H1 (cell line): ENCODE results near the gene TEX22. TPM values are rescaled to one million over a fixed set of nuclear protein-coding genes. Genes with fewer than 3 reads are reported as not detected.

Source experiments
- CHD1 ChIP-seq: IDR thresholded peaks from 2 replicates; pipeline ENCODE4 v1.6.1; 2012; ENCODE audit warnings: low read depth, low read length, improper control_type of control experiment
- KDM4A ChIP-seq: IDR thresholded peaks from one replicate; pipeline ENCODE4 v1.7.1; 2012; ENCODE audit warnings: low read depth, mild to moderate bottlenecking, moderate library complexity, low read length, inconsistent platforms; ENCODE audit not compliant: severe bottlenecking
- KDM5A ChIP-seq: fragments of 200-600 bp; IDR thresholded peaks from 2 replicates; pipeline ENCODE4 v1.7.1; 2012; ENCODE audit warnings: mild to moderate bottlenecking, low read length, inconsistent platforms, mixed read lengths
- NRF1 ChIP-seq: IDR thresholded peaks from 2 replicates; pipeline ENCODE4 v1.6.1; 2011; ENCODE audit warnings: mild to moderate bottlenecking, low read depth, low read length, improper control_type of control experiment
- RAD21 ChIP-seq, 2 experiments: IDR thresholded peaks in 1 of 2; conservative IDR thresholded peaks in 1 of 2; 2 replicates each; pipeline ENCODE4 v1.6.1; 2011; ENCODE audit warnings: low read depth in 2 of 2, low read length in 2 of 2, improper control_type of control experiment in 1 of 2, inconsistent platforms in 1 of 2, mild to moderate bottlenecking in 1 of 2, moderate library complexity in 1 of 2
- YY1 ChIP-seq: IDR thresholded peaks from 2 replicates; pipeline ENCODE4 v1.6.1; 2011; ENCODE audit warnings: low read depth, mild to moderate bottlenecking, low read length
- polyA plus RNA-seq, 7 experiments: library from polyadenylated mRNA; depleted of rRNA in 3 of 7; stranded (reverse) in 5 of 7; unstranded in 2 of 7; fragments of >200 nt in 5 of 7; fragments of 200-250 nt in 2 of 7; gene quantifications; 1 replicate in 5 of 7; 2 replicates in 1 of 7; 4 replicates in 1 of 7; pipeline versions ENCODE4 v1.2.1 to v1.2.3, GENCODE V29; 2011 to 2013; ENCODE audit warnings: missing spikeins in 2 of 7, mixed read lengths in 2 of 7
- total RNA-seq: library from RNA; stranded (reverse); fragmentation: NEBNext Ultra II Directional; extraction: Animal tissue kit (Norgen Biotek cat#: 25700); gene quantifications from 2 replicates; pipeline ENCODE4 v1.2.1, GENCODE V29; 2021
- TF ChIP-seq, protein P1 (sequence below): fragments of 300-600 bp; sonication (generic); IDR thresholded peaks from 2 replicates; pipeline ENCODE4 v1.7.1; 2012; ENCODE audit warnings: low read length, moderate library complexity, mild to moderate bottlenecking, inconsistent platforms; ENCODE audit not compliant: insufficient replicate concordance
- TF ChIP-seq, protein P2 (sequence below): IDR thresholded peaks from 2 replicates; pipeline ENCODE4 v1.6.1; 2012; ENCODE audit warnings: low read length, inconsistent platforms
- TF ChIP-seq, protein P3 (sequence below): IDR thresholded peaks from 2 replicates; pipeline ENCODE4 v1.6.1; 2011; ENCODE audit warnings: low read depth, mild to moderate bottlenecking, low read length; ENCODE audit not compliant: insufficient read depth

Gene TEX22
- total and polyA plus RNA-seq, 2 of the 8 experiments (the other 6 are each of a cell fraction or from before 2014, with no cell fraction given): 0.24 to 0.39 TPM

DNA sequence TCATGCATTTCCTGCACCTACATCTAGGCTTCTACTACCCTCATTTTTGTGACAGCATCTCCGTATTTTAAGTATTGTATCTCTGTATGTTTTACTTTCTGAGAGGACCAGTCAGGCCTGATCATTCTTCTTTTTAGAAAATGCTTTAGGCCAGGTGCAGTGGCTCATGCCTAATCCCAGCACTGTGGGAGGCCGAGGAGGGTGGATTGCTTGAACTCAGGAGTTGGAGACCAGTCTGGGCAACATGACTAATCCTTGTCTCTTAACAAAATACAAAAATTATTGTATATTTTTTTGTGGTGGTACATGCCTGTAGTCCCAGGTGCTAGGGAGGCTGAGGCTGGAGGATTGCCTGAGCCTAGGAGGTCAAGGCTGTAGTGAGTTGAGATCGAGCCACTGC is 46.9 kb upstream of the TEX22 start (continued):
- TF ChIP-seq, protein P1, sequence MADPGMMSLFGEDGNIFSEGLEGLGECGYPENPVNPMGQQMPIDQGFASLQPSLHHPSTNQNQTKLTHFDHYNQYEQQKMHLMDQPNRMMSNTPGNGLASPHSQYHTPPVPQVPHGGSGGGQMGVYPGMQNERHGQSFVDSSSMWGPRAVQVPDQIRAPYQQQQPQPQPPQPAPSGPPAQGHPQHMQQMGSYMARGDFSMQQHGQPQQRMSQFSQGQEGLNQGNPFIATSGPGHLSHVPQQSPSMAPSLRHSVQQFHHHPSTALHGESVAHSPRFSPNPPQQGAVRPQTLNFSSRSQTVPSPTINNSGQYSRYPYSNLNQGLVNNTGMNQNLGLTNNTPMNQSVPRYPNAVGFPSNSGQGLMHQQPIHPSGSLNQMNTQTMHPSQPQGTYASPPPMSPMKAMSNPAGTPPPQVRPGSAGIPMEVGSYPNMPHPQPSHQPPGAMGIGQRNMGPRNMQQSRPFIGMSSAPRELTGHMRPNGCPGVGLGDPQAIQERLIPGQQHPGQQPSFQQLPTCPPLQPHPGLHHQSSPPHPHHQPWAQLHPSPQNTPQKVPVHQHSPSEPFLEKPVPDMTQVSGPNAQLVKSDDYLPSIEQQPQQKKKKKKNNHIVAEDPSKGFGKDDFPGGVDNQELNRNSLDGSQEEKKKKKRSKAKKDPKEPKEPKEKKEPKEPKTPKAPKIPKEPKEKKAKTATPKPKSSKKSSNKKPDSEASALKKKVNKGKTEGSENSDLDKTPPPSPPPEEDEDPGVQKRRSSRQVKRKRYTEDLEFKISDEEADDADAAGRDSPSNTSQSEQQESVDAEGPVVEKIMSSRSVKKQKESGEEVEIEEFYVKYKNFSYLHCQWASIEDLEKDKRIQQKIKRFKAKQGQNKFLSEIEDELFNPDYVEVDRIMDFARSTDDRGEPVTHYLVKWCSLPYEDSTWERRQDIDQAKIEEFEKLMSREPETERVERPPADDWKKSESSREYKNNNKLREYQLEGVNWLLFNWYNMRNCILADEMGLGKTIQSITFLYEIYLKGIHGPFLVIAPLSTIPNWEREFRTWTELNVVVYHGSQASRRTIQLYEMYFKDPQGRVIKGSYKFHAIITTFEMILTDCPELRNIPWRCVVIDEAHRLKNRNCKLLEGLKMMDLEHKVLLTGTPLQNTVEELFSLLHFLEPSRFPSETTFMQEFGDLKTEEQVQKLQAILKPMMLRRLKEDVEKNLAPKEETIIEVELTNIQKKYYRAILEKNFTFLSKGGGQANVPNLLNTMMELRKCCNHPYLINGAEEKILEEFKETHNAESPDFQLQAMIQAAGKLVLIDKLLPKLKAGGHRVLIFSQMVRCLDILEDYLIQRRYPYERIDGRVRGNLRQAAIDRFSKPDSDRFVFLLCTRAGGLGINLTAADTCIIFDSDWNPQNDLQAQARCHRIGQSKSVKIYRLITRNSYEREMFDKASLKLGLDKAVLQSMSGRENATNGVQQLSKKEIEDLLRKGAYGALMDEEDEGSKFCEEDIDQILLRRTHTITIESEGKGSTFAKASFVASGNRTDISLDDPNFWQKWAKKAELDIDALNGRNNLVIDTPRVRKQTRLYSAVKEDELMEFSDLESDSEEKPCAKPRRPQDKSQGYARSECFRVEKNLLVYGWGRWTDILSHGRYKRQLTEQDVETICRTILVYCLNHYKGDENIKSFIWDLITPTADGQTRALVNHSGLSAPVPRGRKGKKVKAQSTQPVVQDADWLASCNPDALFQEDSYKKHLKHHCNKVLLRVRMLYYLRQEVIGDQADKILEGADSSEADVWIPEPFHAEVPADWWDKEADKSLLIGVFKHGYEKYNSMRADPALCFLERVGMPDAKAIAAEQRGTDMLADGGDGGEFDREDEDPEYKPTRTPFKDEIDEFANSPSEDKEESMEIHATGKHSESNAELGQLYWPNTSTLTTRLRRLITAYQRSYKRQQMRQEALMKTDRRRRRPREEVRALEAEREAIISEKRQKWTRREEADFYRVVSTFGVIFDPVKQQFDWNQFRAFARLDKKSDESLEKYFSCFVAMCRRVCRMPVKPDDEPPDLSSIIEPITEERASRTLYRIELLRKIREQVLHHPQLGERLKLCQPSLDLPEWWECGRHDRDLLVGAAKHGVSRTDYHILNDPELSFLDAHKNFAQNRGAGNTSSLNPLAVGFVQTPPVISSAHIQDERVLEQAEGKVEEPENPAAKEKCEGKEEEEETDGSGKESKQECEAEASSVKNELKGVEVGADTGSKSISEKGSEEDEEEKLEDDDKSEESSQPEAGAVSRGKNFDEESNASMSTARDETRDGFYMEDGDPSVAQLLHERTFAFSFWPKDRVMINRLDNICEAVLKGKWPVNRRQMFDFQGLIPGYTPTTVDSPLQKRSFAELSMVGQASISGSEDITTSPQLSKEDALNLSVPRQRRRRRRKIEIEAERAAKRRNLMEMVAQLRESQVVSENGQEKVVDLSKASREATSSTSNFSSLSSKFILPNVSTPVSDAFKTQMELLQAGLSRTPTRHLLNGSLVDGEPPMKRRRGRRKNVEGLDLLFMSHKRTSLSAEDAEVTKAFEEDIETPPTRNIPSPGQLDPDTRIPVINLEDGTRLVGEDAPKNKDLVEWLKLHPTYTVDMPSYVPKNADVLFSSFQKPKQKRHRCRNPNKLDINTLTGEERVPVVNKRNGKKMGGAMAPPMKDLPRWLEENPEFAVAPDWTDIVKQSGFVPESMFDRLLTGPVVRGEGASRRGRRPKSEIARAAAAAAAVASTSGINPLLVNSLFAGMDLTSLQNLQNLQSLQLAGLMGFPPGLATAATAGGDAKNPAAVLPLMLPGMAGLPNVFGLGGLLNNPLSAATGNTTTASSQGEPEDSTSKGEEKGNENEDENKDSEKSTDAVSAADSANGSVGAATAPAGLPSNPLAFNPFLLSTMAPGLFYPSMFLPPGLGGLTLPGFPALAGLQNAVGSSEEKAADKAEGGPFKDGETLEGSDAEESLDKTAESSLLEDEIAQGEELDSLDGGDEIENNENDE: no peak
- no peak for TF ChIP-seq CHD1
- TF ChIP-seq, protein P2, sequence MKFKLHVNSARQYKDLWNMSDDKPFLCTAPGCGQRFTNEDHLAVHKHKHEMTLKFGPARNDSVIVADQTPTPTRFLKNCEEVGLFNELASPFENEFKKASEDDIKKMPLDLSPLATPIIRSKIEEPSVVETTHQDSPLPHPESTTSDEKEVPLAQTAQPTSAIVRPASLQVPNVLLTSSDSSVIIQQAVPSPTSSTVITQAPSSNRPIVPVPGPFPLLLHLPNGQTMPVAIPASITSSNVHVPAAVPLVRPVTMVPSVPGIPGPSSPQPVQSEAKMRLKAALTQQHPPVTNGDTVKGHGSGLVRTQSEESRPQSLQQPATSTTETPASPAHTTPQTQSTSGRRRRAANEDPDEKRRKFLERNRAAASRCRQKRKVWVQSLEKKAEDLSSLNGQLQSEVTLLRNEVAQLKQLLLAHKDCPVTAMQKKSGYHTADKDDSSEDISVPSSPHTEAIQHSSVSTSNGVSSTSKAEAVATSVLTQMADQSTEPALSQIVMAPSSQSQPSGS: no peak
- no peak for TF ChIP-seq KDM4A
- TF ChIP-seq YY1: no peak
- TF ChIP-seq, protein P3, sequence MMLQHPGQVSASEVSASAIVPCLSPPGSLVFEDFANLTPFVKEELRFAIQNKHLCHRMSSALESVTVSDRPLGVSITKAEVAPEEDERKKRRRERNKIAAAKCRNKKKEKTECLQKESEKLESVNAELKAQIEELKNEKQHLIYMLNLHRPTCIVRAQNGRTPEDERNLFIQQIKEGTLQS: no peak
- TF ChIP-seq KDM5A: no peak
- no peak for TF ChIP-seq RAD21 (IDR thresholded peaks at IDR 0.05 in 1 of 2, conservative IDR thresholded peaks at IDR 0.05 in 1 of 2; ENCODE audit: low read depth in 2 of 2, low read length in 2 of 2)
- no peak for TF ChIP-seq NRF1
